ENCODE data around the gene PAX2.

The PAX2 gene

GRCh38 chr10:100761191-100761590 lies 15.8 kb downstream of the PAX2 start:
- no peak for DNase-seq

DNA sequence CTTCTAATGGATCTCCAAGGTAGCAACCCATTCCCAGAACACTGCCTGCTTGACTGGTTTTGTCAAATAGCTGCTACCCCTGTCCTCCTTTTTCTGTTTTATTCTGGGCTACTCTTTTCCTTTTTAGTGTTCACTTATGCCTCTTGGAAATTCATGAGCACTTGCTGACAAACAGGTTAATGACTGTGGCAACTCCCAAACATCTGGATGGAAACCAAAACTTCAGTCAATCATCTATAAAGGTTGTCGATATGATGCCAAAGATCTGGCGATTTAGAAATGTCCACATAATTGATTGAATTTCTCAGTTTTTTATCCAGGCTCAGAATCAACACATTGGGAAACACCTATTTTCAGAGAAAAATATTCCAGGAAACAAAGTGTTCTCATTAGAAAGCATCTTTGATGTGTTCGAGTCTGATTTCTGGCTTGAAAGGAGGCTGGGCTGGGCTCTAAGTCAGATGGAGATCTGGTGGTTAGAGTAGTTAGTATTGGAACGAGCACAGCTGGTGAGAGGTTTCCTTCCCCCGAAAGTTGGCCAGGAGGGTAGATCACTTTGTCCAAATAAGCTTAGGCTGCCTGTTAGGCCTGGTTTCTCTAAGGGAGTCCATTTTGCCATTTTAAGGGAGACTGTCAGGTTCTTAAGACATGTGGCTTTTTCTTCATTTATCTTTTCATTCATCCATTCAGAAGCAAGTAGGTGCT lies 17.8 kb downstream of the PAX2 start:
- DNase-seq: no peak

- DNase-seq: no peak
Observed at GRCh38 chr10:100766693-100767421, 21.5 kb downstream of the PAX2 start.

DNA sequence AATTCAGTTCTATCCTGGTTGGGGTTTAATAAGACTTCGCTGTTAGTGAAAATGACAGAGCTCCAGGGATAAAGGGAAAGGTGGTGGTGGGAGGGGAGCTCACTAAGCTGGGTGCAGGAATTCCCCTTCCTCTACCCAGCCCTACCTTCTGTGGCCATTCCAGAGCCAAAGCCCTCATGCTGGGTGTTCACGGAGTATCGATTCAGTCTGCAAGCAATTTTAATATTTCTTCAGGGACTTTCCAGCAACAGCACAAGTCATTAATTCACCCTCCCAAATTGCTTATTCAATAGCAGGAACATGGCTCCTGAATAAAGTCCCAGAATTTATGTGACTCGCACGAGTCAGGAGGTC lies 22.0 kb downstream of the PAX2 start:
- DNase-seq: no peak

DNA sequence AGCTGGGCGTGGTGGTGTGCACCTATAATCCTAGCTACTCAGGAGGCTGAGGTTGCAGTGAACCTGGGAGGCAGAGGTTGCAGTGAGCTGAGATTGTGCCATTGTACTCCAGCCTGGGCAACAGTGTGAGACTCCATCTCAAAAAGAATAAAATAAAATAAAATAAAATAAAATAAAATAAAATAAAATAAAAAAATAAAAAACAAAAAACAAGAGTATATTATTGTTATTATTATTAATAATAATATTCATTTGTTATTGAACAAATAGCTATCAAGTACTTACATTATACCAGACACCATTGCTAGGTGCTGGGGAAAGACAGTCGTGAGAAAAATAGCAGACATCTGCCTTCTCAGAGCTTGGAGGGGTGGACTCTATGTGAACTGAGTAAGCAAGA lies 24.1 kb downstream of the PAX2 start:
- DNase-seq: no peak

DNA sequence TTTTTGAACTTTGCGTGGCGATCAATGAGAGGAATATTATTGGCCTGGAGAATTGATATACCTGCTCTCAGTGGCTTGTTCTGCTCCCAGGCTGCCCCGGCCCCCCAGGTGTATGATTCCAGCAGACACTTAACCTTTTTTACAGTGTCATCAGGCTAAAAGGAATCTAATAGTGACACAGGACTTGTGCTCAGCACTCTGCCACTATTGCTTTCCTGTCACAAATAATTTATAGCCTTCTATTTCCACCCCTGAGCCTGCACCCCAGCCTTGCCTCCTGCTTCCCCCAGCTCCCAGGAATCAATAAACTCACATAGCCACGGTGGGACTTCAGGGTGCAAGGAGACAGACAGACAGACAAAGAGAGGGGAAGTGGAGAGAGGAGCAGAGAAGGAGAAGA lies 28.3 kb downstream of the PAX2 start:
- no peak for DNase-seq

GRCh38 chr10:100774223-100774622 lies 28.8 kb downstream of the PAX2 start:
- DNase-seq: no peak

GRCh38 chr10:100774876-100775275 lies 29.5 kb downstream of the PAX2 start:
- no peak for DNase-seq

DNA sequence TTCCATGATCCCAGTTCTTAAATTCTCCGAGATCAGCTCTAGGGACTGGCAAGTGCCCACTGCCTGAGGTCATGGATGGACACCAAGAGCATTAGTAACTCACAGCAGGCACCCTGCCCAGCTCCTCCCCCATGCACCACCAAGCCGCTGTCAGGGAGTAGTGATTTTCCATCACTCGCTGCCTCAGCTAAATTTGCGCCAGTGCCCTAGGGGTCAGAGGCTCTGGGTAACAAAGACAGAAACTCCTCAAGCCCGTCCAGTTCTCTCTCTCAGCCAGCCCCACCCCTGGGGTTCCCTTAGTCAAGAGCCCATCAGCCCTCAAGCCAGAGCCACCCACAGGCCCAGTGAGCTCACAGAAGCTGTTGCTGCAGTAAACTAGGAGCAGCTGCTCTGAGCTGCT lies 30.0 kb downstream of the PAX2 start:
- no peak for DNase-seq

DNA sequence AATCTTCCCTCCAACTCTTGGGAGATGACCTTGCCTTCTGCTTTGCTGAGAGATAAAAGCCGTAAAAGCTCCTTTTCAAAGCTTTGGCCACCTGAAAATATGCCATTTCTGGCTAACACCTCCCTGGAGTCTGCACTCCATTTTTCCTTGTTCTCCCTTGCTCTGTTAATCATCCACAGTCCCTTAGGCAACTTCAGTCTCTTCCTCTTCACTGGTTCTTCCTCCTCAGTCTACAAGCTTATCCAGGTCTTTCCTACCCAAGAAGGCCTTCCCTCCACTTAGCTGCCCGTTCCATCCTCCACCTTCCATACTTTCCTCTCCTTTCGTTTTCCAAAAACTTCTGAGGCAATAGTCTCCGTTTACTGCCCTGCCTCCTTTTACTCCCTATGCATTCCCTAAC lies 30.5 kb downstream of the PAX2 start:
- no peak for DNase-seq

DNA sequence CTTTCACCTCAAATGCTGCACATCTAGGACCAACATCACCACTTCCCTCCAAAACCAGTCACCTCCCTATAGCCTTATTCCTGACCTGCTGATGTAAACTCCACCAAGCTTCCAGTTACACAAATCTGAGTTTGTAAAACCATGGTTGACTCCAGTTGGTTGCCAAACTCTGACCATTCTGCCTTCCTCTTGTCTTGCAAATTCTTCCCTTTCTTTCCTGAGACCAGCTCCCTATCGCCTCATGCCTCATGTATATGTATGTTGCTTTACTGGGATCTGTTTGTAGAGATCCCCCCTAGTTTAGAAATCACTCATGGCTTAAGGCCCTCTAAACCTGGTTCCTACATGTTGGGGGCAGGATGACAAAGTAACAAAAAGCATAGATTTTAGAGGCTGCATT lies 31.3 kb downstream of the PAX2 start:
- no peak for DNase-seq

- no peak for DNase-seq
Observed at GRCh38 chr10:100779329-100779728, 33.9 kb downstream of the PAX2 start.

- no peak for DNase-seq
Observed at GRCh38 chr10:100780324-100780723, 34.9 kb downstream of the PAX2 start.

DNA sequence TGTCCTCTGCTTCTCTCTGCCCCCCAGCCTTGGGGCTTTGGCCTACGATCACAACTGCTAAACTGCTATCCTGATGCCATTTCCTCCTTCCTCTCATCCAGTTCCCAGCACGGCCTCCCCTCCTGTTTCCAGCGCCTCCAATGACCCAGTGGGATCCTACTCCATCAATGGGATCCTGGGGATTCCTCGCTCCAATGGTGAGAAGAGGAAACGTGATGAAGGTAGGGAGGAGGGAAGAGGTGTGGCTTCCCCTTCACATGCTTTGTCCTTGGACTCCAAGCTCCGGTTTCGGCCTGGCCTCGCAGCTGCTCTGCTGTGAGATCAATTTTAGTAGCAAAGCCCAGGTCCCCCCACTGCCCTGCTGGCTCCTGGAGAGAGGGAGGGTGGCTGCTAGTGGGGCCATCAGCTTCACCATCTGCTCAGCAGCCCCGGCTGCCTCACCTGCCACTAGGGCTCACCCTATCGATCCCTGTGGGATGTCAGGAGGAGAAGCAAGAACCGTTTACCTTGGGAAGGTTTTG lies 35.8 kb downstream of the PAX2 start:
- no peak for DNase-seq

GRCh38 chr10:100782461-100783244 lies 37.3 kb downstream of the PAX2 start:
- no peak for DNase-seq

- DNase-seq: no peak
Observed at GRCh38 chr10:100784126-100784525, 38.7 kb downstream of the PAX2 start.

GRCh38 chr10:100786591-100786990 lies 41.2 kb downstream of the PAX2 start:
- no peak for DNase-seq

- no peak for DNase-seq
Observed at GRCh38 chr10:100788002-100788903, 42.9 kb downstream of the PAX2 start.

GRCh38 chr10:100790761-100791208 lies 45.4 kb downstream of the PAX2 start:
- no peak for DNase-seq

- DNase-seq: no peak
Observed at GRCh38 chr10:100791369-100792058, 46.1 kb downstream of the PAX2 start.

DNA sequence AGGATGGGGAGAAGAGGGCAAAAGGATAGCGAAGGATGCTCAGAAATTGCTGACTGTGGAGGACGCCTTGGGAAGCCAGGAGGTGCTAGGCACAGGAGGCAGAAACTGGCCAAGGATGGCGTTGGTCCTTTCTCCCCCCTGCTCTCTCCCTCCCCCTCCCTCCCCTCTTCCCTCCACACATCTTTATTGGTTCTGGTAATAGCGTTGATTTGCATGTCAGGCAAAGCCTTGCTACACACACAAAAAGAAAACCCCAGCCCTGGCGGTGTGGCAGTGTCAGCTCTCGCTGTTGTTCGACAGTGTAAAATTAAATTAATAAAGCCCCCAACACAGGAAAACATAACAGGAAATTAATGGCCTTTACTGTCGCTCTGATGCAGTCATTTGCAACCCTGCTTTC lies 47.2 kb downstream of the PAX2 start:
- DNase-seq: no peak

DNA sequence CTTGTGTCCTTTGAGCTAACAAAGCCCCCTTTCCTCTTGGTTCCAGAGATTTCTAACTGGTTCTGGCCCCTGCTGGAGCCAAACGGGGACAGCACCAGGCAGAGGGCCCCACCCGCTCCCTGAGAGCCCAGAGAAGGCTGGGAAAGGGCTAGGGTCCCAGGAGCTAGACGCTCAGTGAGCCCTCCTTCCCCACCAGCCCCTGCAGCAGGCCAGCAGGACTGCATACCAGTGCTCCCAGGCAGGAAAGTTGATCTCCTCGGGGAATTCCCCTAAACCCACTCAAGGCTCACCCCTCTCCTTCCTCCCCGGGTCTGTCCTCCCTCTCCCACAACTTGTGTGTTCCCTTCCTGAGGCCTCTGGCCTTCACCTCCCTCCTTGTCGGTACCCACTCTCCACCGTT lies 47.7 kb downstream of the PAX2 start:
- DNase-seq: no peak

All from activated T-cell treated with anti-CD3 and anti-CD28 coated beads, Interleukin-2, amount 50 U/mL, for 1 hour (primary cell).